Fibroblast of the aortic adventitia (primary cell): Measurements from ENCODE around the gene TCF7L1. TPM values are rescaled to one million over a fixed set of nuclear protein-coding genes. Genes with fewer than 3 reads are reported as not detected.

ENCODE experiments used
- DNase-seq: peaks from one replicate; pipeline ENCODE4 v3.0.0-alpha.2; 2010; ENCODE audit warnings: low read depth
- H3K4me3 ChIP-seq: 2 replicates; pipeline ENCODE4 v1.5.1; 2011; ENCODE audit warnings: low read depth, mild to moderate bottlenecking, control low read depth, low read length, moderate library complexity
- CTCF ChIP-seq: IDR thresholded peaks from 2 replicates; pipeline ENCODE4 v1.5.1; 2011; ENCODE audit warnings: mild to moderate bottlenecking, low read length, control low read depth, inconsistent platforms; ENCODE audit not compliant: insufficient read depth
- total RNA-seq: library from RNA; depleted of rRNA; stranded (reverse); fragments of >200 nt; gene quantifications from 2 replicates; pipeline ENCODE4 v1.2.3, GENCODE V29; 2012; ENCODE audit warnings: low replicate concordance

Gene TCF7L1
- total RNA-seq, 1 donor, result 3.7 TPM

DNA sequence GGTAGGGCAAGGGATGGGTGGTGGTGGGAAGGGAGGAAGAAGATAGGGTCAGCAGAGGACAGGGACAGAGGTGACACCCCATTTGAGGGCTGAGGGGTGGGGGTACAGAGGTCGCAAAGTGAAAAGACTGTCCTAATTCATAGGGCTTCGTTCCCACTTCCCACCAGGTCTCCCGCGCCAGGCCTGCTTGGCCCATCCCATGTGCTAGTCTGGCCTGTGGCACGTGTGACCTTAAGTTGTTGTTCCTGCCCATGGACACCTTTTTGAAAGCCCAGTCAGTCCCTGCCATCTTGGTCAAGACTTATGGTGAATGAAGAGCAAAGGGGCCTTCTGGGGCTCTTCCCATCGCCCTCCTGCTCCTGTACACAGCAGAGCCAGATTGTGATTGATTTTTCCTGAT is 148.4 kb downstream of the TCF7L1 start:
- no peak overlapping the region for H3K4me3 ChIP-seq
- no peak for DNase-seq
- no peak for TF ChIP-seq CTCF

DNA sequence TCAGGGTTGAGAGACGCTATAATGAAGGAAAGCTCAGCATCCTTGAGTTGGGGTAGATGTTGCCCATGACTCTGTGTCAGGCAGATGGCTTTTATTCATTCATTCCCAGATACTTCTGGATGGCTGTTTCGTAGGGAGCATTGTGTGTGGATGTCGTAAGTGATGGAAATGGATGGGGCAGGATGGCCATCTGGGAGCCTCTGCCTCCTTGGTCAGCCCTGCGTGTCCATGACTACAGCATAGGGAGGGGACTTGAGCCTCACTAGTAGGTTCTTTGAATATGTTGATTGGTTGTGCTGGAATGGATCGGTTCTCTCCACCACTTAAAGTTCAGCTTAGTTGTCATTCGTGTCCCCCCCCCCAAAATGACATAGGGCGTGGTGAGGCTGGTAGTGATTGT is 149.7 kb downstream of the TCF7L1 start:
- DNase-seq, result no peak
- H3K4me3 ChIP-seq, result no peak overlapping the region
- no peak for TF ChIP-seq CTCF

- no peak for TF ChIP-seq CTCF
- no peak for DNase-seq
- H3K4me3 ChIP-seq, result no peak overlapping the region
These were observed 150.4 kb downstream of the TCF7L1 start for GRCh38 chr2:85283641-85284040.

- no peak overlapping the region for H3K4me3 ChIP-seq
- TF ChIP-seq CTCF, result no peak
- no peak for DNase-seq
These were observed 153.7 kb downstream of the TCF7L1 start for GRCh38 chr2:85286918-85287317.

- H3K4me3 ChIP-seq, result no peak overlapping the region
- TF ChIP-seq CTCF, result no peak
- no peak for DNase-seq
These were observed 154.5 kb downstream of the TCF7L1 start for GRCh38 chr2:85287721-85288120.

- H3K4me3 ChIP-seq, result no peak overlapping the region
- TF ChIP-seq CTCF, result no peak
- peak; percentile 52 for DNase-seq
These were observed 155.1 kb downstream of the TCF7L1 start for GRCh38 chr2:85288244-85288725.

DNA sequence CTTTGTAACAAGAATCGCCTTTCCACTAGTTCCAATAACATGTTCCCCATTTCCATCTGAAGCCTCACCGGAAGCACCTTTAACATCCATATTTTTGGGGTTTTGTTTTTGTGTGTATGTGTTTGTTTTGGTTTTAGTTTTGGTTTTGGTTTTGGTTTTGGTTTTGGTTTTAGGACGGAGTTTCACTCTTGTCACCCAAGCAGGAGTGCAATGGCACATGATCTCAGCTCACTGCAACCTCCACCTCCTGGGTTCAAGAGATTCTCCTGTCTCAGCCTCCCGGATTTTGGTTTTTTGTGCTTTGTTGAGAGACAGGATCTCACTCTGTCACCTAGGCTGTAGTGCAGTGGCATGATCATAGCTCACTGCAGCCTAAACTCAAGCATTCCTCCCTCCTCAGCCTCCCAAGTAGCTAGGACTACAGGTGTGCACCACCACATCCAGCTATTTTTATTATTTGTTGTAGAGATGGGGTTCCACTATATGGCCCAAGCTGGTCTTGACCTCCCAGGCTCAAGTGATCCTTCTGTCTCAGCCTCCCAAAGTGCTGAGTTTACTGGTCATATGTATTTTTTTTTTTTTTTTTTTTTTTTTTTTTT is 158.3 kb downstream of the TCF7L1 start:
- no peak for DNase-seq
- no peak for TF ChIP-seq CTCF
- H3K4me3 ChIP-seq, result no peak overlapping the region
